CD4-positive, alpha-beta T cell treated with Interleukin-17A for 4 hours (primary cell): ENCODE results near the gene RAB22A.

Source experiments
- DNase-seq: peaks from one replicate; pipeline ENCODE4 v3.0.0-alpha.2; 2020; ENCODE audit warnings: mixed read lengths

RAB22A gene

DNA sequence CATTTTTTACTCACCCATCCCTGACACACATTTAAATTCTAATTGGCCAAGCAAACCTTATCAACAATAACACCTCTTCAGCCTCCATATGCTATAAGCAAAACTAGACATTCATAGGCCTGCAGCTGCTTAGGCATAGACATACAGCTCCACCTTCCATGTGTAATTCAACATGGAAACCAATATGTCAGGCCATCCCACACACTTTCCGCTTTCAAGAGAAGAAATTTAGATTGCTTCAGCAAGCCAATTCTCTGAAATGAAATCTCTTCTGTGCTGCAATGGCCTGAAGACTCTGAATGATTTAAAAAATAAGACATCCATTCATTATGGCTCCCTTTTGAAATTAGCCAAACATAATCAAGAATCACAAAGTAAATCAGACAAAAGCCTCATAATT lies 4.5 kb upstream of the RAB22A start:
- no peak for DNase-seq

DNA sequence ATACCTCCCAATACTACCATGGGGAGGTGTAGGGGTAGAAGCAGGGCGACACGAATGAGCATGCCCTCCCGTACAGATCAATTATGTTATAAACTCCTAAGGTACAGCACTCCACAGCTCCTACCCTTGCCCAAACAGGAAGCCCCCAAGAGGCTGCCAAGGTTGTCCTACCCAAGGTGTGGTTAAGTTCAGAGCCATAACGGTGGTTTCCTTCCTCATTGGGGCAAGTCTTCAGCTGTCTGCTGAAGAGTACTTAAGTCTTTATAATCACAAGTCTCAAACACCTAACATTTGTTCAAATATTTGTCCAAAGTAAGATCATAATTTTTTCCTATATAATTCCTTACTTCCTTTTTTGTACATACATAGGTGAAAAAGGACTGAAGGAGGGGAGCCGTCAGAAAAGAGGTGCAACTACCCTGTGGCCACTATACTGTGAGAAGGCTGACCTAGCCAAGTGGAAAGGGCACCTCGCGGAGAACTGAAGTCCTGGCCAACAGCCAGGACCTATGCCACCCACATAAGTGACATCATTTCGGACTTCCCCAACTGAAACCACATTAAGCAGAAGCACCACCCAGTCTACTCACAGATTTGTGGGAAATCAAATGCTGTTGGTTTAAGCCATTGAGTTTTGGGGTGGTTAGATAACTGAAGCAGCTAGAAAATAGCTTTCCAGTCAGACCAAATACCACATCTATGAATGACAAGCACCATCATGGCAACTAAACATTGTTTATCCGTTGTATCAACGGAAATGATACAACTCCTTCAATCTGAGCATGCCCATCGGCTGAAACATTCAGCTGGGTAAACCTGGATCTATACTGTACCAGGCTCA lies 2.9 kb upstream of the RAB22A start:
- DNase-seq = peak; percentile 66

DNA sequence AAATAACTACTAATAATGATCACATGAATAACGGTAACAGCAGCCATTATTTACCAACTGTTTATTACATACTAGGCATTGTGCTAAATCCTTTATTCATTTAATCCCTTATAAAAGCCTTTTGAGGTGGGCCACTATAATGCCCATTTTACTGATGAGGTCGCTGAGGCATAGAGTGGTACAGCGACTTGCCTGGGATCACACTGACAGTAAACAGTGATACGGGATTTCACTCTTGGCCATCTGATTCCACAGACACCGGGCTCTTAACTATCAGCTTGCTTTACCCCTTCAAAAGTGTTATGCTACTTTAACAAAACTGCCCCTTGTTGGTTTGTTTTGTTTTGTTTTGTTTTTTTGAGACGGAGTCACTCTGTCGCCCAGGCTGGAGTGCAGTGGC lies 2.2 kb upstream of the RAB22A start:
- no peak for DNase-seq

GRCh38 chr20:58308290-58308679 lies 1.2 kb upstream of the RAB22A start:
- DNase-seq = peak; percentile 13

DNA sequence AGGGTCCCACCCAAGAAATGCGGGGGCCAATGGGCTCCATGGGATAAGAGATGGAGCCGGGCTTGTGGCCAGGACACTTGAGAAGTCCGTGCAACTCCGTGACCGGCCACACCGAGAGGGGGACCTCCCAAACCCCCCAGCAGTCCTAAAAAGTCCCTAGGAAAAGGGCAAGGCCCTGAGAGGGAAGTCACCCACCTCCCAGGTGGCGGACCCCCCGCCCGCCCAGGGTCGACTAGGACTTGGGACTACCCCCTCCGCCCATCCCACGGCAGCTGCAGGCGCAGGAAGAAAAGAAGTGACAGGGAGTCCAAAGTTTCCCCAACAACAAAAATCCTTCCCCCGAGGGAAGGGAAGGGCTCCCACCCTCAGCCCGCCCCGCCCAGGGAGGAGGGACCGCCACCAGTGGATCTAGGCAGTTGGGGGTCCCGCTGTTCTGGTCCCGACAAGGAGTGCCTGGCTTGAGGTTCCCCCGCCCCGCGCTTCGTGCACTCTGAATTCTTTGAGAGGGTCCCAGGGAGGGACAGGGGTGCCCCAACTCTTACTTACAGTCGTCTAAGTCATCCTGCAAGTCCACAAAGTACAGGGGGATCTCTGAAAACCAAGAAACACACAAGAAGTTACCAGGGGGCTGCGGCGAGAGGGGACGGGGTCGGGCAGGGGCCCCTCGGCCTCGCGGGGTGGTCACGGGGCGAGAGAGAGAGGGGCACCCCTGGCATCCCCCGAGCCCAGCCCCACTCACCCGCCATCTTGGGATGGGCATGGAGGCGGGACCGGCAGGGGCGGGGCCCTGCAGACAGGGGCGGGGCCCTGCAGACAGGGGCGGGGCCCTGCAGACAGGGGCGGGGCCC lies 611 bp upstream of the RAB22A start:
- DNase-seq = peak; percentile 59

- DNase-seq = no peak
Measured at GRCh38 chr20:58310291-58310782, 822 bp downstream of the RAB22A start.

DNA sequence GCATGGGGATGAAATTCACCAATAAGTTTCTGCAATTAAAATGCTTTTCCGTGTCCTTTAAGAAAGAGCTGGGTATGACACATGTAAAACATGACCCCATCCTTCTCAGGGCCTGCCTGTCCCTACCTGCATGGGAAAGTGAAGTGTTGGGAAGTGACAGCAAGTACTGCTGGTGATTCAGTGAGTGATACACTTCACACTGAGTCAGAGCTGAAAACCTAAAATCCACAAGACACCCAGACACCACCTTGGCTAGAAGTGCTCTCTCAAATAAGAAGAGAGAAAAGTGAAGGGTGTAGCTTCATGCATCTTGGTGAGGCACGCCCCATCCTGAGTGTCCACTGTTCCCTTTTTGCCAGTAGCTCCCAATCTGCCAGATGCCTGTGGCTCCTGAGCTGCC lies 3.3 kb downstream of the RAB22A start:
- DNase-seq = no peak

DNA sequence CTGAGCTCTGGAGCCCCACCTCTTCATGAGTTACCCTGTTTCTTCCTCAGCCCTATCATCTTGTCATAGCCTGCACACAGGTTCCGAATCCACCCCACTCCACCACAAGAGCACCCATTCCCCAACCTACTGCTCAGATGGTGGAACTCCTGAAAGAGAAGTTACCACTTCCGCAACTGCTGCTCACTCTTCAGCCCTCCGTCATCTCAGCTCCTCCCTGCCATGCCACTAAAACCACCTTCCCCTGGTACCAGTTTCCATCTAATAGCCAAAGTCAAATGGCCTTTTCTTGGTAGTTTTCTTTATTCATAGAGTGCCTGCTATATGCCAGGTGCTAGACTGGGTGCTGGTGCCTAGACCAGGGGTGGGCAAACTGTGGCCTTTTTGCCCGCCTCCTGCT lies 3.9 kb downstream of the RAB22A start:
- no peak for DNase-seq

DNA sequence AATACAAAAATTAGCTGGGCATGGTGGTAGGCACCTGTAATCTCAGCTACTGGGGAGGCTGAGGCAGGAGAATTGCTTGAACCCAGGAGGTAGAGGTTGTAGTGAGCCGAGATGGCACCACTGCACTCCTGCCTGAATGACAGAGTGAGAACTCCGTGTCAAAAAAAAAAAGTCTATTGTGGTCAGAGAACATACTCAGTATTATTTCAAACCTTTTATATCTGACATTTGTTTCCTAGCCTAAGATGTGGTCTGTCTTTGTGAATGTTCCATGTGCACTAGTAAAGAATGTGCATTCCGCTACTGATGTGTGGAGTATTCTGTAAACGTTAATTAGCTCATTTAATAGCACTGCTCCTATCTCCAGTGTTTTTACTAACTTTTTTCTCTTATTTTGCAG lies 11.7 kb downstream of the RAB22A start:
- no peak for DNase-seq

GRCh38 chr20:58322083-58322482 lies 12.6 kb downstream of the RAB22A start:
- no peak for DNase-seq

DNA sequence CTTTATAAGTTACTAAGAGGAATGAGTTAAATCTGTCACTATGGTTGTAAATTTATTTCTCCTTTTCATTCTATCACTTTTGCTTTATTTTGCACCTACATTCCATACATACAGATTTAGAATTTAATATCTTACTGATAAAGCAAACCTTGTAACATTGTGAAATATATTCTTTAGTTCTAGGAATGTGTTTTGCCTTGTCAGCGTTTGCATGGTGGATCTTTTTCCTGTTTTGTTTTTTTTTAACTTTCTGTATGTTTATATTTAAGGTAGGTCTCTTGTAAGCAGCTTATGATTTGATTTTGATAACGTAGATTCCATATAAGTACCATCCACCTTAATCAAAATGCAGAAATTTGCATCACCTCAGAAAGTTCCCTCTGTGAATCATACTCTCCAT lies 16.4 kb downstream of the RAB22A start:
- DNase-seq = no peak

DNA sequence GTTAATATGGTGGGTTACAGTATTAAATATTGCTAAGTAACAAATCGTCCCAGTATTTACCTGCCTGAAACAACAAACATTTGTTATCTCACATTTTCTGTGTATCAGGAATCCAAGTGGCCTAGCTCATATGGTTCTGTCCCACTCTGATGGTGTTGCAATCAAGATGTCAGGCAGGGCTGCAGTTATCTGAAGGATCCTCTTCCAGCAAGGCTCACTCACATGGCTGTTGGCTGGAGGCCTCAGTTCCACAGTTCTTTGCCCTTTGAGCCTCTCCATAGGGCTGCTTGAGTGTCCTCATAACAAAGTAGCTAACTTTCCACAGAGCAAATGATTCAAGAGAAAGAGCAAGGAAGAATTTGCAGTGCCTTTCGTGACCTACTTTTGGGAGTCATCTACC lies 17.7 kb downstream of the RAB22A start:
- no peak for DNase-seq

GRCh38 chr20:58328836-58329235 lies 19.3 kb downstream of the RAB22A start:
- no peak for DNase-seq

DNA sequence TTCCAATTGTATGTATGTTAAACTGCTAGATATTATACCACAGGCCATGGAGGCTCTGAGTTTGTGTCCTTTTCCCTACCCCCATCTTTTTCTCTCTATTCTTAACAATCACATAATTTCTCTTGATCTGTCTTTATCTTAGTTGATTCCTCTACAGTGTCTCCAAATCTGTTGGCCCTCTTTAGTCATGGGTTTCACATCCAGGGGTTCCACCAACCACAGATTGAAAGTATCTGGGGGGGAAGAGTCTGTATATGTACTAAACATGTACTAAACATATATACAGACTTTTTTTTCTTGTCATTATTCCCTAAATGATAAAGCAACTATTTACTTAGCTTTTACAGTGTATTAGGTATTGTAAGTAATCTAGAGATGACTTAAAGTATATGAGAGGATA lies 20.2 kb downstream of the RAB22A start:
- no peak for DNase-seq

GRCh38 chr20:58330249-58330648 lies 20.7 kb downstream of the RAB22A start:
- no peak for DNase-seq

DNA sequence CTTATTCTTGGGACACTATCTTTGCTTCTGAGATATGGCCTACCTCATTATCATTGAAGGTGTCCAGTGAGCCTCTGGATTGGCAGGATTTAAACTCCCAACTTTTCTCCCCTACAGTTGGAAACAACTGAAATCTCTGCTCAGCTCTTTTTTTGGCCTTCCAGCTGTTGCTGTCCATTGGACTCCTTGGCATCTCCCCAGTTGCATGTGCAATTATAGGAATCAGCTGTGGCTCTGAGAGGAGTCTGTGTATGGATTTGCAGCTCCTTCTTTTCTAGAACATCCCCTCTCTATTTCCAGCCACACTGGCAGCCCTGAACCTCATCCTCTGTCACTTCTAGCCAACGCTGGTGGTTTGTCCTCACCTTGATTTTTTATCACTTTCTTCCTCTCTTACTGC lies 21.2 kb downstream of the RAB22A start:
- no peak for DNase-seq

DNA sequence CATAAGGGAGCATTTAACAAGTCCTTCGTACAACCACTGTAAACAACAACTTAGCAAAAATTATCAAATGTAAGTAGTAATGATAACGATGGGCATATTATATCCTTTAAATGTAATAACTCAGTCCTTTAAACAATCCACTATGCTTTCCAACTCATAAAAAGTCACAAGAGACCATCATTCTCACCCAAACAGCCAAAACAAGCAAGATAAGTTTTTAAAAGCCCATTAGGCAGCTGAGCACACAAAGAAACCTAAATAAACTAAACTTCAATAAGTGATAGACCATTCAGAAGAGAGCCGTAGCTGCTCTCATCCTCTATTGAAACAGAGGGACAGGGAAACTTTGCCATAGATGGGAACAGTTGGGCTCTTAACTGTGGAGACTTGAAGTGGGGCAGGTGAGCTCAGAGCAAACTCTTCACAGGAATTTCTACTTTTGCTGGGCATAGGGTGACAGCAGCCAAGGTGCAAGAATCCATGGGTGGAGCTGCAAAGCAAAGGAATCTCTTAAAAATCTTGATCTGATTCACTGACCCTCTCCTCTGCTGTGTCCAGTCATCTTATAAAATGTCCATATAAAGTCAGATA lies 22.5 kb downstream of the RAB22A start:
- DNase-seq = no peak

- no peak for DNase-seq
Measured at GRCh38 chr20:58339741-58340140, 30.2 kb downstream of the RAB22A start.

DNA sequence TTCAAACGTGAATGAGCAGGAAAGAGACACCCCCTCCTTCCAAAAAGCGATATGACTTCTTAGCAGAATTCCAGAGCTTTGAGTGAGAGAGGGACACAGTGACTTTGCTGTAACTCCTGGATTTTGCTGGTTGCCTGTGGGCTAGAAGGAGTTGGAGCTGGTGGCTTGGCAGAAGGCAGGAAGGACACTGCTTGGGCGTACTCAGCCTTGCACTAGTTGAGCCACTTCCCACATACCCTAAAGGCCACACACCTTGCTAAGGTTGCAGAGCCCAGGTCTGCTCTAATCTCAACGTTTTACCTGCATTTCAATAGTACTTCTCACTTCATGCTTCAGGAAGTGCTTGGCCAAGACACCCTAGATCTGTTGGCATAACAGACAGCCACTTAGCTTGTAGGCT lies 30.6 kb downstream of the RAB22A start:
- no peak for DNase-seq

DNA sequence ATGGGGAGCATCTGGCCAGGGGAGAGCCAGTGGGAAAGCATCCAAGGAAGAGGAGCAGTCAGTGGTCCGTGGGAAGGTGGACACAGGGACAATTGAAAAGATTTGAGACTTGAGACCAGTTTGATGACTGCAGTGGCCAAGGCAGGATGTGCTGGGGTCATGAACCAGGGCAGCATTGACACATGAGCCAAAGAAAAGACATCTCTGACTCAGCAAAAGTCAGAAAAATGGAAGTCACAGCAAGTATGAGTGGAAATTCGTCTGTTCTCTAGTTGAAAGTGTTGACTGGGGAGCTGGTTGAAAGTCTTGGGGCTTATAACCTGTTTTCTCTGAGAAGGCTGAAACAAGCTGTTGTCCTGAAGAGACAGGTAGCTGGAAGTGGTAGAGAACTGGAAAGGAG lies 31.3 kb downstream of the RAB22A start:
- DNase-seq = no peak

- DNase-seq = no peak
Measured at GRCh38 chr20:58342104-58342945, 32.8 kb downstream of the RAB22A start.

- DNase-seq = no peak
Measured at GRCh38 chr20:58344741-58345140, 35.2 kb downstream of the RAB22A start.

GRCh38 chr20:58349570-58349969 lies 40.1 kb downstream of the RAB22A start:
- DNase-seq = no peak
